Activated naive CD4-positive, alpha-beta T cell treated with anti-CD3 and anti-CD28 coated beads for 36 hours (primary cell): ENCODE measurements around the gene MREG. TPM values are rescaled to one million over a fixed set of nuclear protein-coding genes. Genes with fewer than 3 reads are reported as not detected.

Source experiments
- CTCF ChIA-PET: fragments of 350-600 bp; sonication (Branson Sonifier 250); formaldehyde crosslinking; loops from one replicate; lab custom pipeline; 2021; ENCODE audit warnings: antibody characterized with exemption; lab: Charles Lee
- DNase-seq: peaks from one replicate; pipeline ENCODE4 v3.0.0-alpha.2; 2020
- H3K27ac Mint-ChIP-seq: one replicate; pipeline ENCODE4 v1.8.0; 2021; ENCODE audit warnings: mild to moderate bottlenecking, mixed read lengths
- H3K27me3 Mint-ChIP-seq: one replicate; pipeline ENCODE4 v1.8.0; 2021; ENCODE audit warnings: low read depth, mixed read lengths
- H3K36me3 Mint-ChIP-seq: one replicate; pipeline ENCODE4 v1.8.0; 2021; ENCODE audit warnings: low read depth, mixed read lengths
- H3K4me1 Mint-ChIP-seq: one replicate; pipeline ENCODE4 v1.8.0; 2021; ENCODE audit warnings: low read depth, mixed read lengths
- H3K4me3 Mint-ChIP-seq: one replicate; pipeline ENCODE4 v1.8.0; 2021; ENCODE audit warnings: mild to moderate bottlenecking, moderate library complexity, mixed read lengths
- H3K9me3 Mint-ChIP-seq: one replicate; pipeline ENCODE4 v1.8.0; 2021; ENCODE audit warnings: mixed read lengths
- intact Hi-C: fragments of 100-400 bp; cut with micrococcal nuclease; formaldehyde crosslinking; loops from one replicate; pipeline ENCODE4 v1.15.1; 2023
- total RNA-seq, 2 experiments: library from RNA; stranded (reverse); gene quantifications; one replicate each; pipeline ENCODE4 v1.2.3, GENCODE V29; 2021

Gene MREG, protein sequence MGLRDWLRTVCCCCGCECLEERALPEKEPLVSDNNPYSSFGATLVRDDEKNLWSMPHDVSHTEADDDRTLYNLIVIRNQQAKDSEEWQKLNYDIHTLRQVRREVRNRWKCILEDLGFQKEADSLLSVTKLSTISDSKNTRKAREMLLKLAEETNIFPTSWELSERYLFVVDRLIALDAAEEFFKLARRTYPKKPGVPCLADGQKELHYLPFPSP
- total RNA-seq = 1 to 10 TPM; 3.1 to 3.9 TPM

GRCh38 chr2:216013080-216013909 is at the start of gene MREG:
MREG (minus strand) TSS chr2:216013551; CDS start chr2:216013327, 224 bp downstream.
- no peaks in the 10 kb centered on the region for H3K27me3 Mint-ChIP-seq
- peaks cover 51% of the 10 kb centered on the region for H3K4me1 Mint-ChIP-seq
- CTCF ChIA-PET = interaction anchor here (0.9 to 2.7 kb wide), 5 partner anchors 9 to 62 kb away, joined by 3 to 11 read pairs (median 5); no protein-coding TSS in a partner anchor
- peak; percentile 91 for DNase-seq
- H3K9me3 Mint-ChIP-seq = no peaks in the 10 kb centered on the region
- intact Hi-C loops = loop anchor here (1.0 to 10.0 kb wide), 4 partner anchors 63 to 1204 kb away; partner anchors contain the start of genes ATIC and BARD1
- no peak within 1 kb of the TSS for H3K27ac Mint-ChIP-seq
- peak within 1 kb of the TSS; percentile 81 for H3K4me3 Mint-ChIP-seq
- H3K36me3 Mint-ChIP-seq = no peaks in the 10 kb centered on the region

DNA sequence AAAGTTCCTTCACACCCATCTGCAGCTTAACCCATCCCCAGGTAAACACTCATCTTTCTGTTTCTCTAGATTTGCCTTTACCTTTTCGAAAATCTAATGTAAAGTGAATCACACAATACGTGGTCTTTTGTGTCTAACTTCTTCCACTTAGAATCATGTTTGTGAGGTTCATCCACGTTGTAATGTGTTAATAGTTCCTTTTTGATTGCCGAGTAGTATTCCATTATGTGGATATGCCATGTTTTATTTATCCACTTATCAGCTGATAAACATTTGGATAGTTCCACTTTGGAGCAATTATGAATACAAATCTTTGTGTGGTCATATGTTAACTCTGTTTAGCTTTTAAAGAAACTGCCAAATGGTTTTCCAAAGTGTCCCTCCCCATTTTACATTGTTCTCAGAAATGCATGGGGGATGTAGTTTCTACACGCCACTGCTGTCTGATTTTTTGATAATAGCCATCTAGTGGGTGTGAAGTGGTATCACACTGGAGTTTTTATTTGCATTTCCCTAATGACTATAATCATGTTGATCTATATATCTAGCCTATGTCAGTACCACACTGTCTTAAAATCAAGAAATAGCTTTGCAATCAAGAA is 46.0 kb upstream of the MREG start:
- no peak for DNase-seq
- intact Hi-C loops = loop anchor here (1.0 to 2.0 kb wide), 2 partner anchors 25 to 109 kb away; no protein-coding TSS in a partner anchor
- Mint-ChIP-seq H3K4me3 (no peak overlapping the region), H3K4me1 (peaks cover 24% of the 10 kb centered on the region), H3K27me3 (no peaks in the 10 kb centered on the region), H3K27ac (peak overlapping the region; percentile 10), H3K9me3 (no peaks in the 10 kb centered on the region), H3K36me3 (peaks cover 6% of the 10 kb centered on the region)
- CTCF ChIA-PET = interaction anchor here (0.6 to 3.1 kb wide), 11 partner anchors 9 to 342 kb away, joined by 3 to 19 read pairs (median 4); partner anchors contain the start of gene PECR

DNA sequence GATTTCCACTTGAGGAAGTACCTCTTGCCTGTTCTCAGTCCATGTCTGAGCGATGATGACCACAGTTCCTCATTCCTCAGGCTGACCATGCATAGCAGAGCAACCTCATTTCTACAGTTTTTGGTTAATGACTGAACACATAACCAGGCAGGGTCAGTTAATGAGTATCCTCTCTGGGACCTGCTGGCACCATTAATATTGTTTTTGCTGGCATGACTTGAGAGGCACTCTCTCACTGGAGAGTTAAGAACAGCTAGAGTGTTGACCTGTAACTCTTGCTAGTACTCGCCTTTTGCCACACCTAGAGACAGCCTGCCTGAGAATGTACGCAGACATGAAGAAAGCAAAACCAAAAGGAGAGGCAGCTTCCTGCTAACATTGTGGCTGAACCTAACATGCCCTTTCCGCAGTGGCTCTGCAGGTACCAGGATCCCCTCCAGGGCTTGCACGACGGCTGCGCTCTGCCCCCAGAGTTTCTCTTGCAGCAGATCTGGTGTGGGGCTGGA is 44.4 kb upstream of the MREG start:
- peaks cover 6% of the 10 kb centered on the region for H3K36me3 Mint-ChIP-seq
- H3K4me3 Mint-ChIP-seq = peak overlapping the region; percentile 65
- peak overlapping the region; percentile 81 for H3K27ac Mint-ChIP-seq
- peak; percentile 66 for DNase-seq
- H3K9me3 Mint-ChIP-seq = no peaks in the 10 kb centered on the region
- peaks cover 24% of the 10 kb centered on the region for H3K4me1 Mint-ChIP-seq
- CTCF ChIA-PET = interaction anchor here (1.0 to 3.1 kb wide), 8 partner anchors 11 to 57 kb away, joined by 3 to 19 read pairs (median 5); partner anchors contain the start of gene PECR
- intact Hi-C loops = loop anchor here (1.0 to 2.0 kb wide), 3 partner anchors 23 to 52 kb away; partner anchors contain the start of gene XRCC5
- no peaks in the 10 kb centered on the region for H3K27me3 Mint-ChIP-seq

DNA sequence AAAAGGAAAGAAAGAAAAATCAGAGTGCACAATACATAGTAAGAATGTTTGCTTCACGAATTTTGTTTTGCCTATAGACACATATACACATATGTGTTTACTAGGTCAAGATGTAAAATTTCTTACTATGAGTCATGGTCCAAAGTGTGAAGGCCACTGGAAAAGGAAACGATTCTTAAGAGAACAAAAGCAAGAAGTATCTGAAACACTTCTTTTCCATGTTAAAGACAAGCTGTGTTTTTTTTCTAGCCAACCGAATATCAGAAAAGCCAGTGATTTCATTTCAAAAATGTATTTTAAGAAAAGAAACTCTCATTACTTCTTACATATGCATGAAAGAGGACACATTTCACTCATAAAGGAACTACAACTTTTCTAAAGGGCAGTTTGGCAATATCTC is 43.4 kb upstream of the MREG start:
- H3K9me3 Mint-ChIP-seq = no peaks in the 10 kb centered on the region
- H3K27ac Mint-ChIP-seq = no peak overlapping the region
- H3K27me3 Mint-ChIP-seq = no peaks in the 10 kb centered on the region
- peaks cover 5% of the 10 kb centered on the region for H3K36me3 Mint-ChIP-seq
- peaks cover 24% of the 10 kb centered on the region for H3K4me1 Mint-ChIP-seq
- intact Hi-C loops = loop anchor here (1.0 kb wide), 1 partner anchor 22 kb away; no protein-coding TSS in a partner anchor
- DNase-seq = no peak
- CTCF ChIA-PET = interaction anchor here (2.7 kb wide), 1 partner anchor 23 kb away, joined by 11 read pairs; no protein-coding TSS in a partner anchor
- H3K4me3 Mint-ChIP-seq = no peak overlapping the region

DNA sequence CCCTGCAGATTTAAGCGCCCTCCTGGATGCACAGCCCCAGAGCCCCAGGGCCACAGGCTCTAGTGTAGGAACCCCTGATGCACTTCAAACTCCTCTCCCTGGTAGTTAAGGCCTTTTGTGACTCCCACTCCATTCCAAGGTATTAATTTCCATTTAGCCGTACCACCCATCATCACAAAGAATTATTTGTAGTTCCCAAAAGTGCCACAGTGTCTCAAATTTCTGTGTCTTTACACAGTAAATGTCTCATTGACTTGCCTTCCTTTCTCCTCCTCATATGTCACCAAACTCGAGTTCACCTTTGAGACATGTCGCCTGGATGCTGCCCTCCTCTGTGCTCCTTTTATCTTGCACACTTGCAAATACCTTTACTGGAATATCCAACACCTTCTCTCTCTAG is 42.3 kb upstream of the MREG start:
- H3K9me3 Mint-ChIP-seq = no peaks in the 10 kb centered on the region
- H3K27me3 Mint-ChIP-seq = no peaks in the 10 kb centered on the region
- intact Hi-C loops = no loop called here
- H3K4me1 Mint-ChIP-seq = peaks cover 24% of the 10 kb centered on the region
- H3K36me3 Mint-ChIP-seq = peaks cover 5% of the 10 kb centered on the region
- H3K4me3 Mint-ChIP-seq = no peak overlapping the region
- no peak for DNase-seq
- peak overlapping the region; percentile 37 for H3K27ac Mint-ChIP-seq
- CTCF ChIA-PET = interaction anchor here (2.7 kb wide), 1 partner anchor 22 kb away, joined by 11 read pairs; no protein-coding TSS in a partner anchor

GRCh38 chr2:216052420-216052819 is 39.1 kb upstream of the MREG start:
- peaks cover 7% of the 10 kb centered on the region for H3K4me1 Mint-ChIP-seq
- peaks cover 1% of the 10 kb centered on the region for H3K36me3 Mint-ChIP-seq
- H3K27ac Mint-ChIP-seq = no peak overlapping the region
- H3K4me3 Mint-ChIP-seq = no peak overlapping the region
- H3K9me3 Mint-ChIP-seq = no peaks in the 10 kb centered on the region
- CTCF ChIA-PET = interaction anchor here (2.0 kb wide), 1 partner anchor 18 kb away, joined by 7 read pairs; no protein-coding TSS in a partner anchor
- H3K27me3 Mint-ChIP-seq = no peaks in the 10 kb centered on the region
- intact Hi-C loops = no loop called here
- DNase-seq = no peak

- no peaks in the 10 kb centered on the region for H3K27me3 Mint-ChIP-seq
- no peak overlapping the region for H3K4me3 Mint-ChIP-seq
- DNase-seq = no peak
- H3K9me3 Mint-ChIP-seq = no peaks in the 10 kb centered on the region
- H3K4me1 Mint-ChIP-seq = no peaks in the 10 kb centered on the region
- no peak overlapping the region for H3K27ac Mint-ChIP-seq
- intact Hi-C loops = no loop called here
- H3K36me3 Mint-ChIP-seq = peaks cover 1% of the 10 kb centered on the region
- CTCF ChIA-PET = interaction anchor here (0.6 to 2.0 kb wide), 3 partner anchors 17 to 37 kb away, joined by 3 to 7 read pairs (median 3); no protein-coding TSS in a partner anchor
Measured at GRCh38 chr2:216051350-216051749, 38.0 kb upstream of the MREG start.

DNA sequence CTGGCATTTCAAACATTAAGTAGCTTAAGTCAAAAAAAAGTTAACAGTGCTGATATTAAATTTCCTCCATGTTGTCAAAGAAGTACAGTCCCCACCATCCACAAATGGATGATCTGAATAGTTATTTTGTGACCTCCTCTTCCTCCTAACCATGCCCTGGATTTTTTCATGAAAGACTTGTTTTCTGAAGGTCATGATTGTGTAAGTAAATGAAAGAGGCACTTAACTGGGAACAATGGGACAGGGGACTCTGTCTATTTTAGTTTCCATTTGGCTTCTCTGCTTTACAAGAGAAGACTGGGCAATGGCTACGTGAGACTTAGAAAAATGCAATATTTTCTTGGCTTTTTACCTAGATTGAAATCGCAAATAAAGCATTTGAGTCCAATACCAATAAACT is 36.1 kb upstream of the MREG start:
- H3K9me3 Mint-ChIP-seq = no peaks in the 10 kb centered on the region
- H3K27ac Mint-ChIP-seq = no peak overlapping the region
- intact Hi-C loops = no loop called here
- H3K36me3 Mint-ChIP-seq = peaks cover 1% of the 10 kb centered on the region
- DNase-seq = no peak
- no peak overlapping the region for H3K4me3 Mint-ChIP-seq
- no peaks in the 10 kb centered on the region for H3K27me3 Mint-ChIP-seq
- H3K4me1 Mint-ChIP-seq = peaks cover 6% of the 10 kb centered on the region
- CTCF ChIA-PET = interaction anchor here (2.7 kb wide), 1 partner anchor 15 kb away, joined by 17 read pairs; no protein-coding TSS in a partner anchor

DNA sequence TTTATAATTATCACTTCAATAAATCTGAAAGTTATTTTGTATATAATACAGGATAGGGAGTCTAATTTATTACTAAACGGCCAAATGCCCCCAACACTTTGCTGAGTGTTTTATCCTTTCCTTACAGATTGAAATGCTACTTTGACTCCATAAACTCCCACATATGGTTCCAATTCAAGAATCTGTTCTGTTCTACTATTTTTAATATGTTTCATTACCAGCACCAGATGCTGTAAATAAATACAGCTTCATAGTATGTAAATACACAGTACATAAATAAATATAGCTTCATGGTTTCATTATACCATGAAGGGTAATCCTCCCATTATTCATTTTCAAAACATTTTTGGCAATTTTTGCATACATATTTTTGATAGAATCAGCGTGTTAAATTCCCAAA is 34.0 kb upstream of the MREG start:
- Mint-ChIP-seq H3K27ac (no peak overlapping the region), H3K9me3 (no peaks in the 10 kb centered on the region), H3K36me3 (peaks cover 6% of the 10 kb centered on the region), H3K4me1 (peaks cover 6% of the 10 kb centered on the region), H3K4me3 (no peak overlapping the region), H3K27me3 (no peaks in the 10 kb centered on the region)
- no peak for DNase-seq
- intact Hi-C loops = no loop called here
- CTCF ChIA-PET = interaction anchor here (1.1 to 2.7 kb wide), 2 partner anchors 13 to 24 kb away, joined by 4 to 17 read pairs; no protein-coding TSS in a partner anchor

DNA sequence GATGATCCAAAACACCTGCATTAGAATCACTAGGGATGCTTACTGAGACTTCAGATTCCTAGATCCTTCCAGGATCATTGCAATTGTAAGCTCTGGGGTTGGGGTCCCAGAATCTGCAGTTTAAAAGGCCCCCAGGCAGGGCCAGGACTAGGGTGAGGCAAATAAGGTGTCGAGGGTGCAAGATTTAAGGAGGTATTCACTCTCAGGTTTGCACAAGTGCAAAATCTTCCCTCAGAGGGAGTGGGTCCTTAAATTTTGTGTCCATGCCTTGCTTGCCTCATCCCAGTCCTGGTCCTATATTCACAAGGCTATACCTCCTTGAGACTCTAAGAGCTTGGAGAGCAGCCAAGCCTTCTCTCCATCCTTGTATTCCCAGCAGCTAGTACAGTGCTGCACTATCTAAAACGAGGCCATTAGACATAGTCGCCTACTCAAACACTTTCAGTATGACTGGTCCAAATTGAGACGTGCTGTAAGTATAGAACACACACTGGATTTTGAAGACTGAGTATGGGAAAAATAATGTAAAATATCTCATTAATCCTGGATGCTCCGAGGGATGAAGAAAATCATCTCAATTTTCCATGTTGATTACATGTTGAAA is 31.6 kb upstream of the MREG start:
- Mint-ChIP-seq H3K27me3 (no peaks in the 10 kb centered on the region), H3K4me1 (peaks cover 6% of the 10 kb centered on the region), H3K9me3 (no peaks in the 10 kb centered on the region), H3K4me3 (no peak overlapping the region), H3K27ac (no peak overlapping the region), H3K36me3 (peaks cover 6% of the 10 kb centered on the region)
- intact Hi-C loops = no loop called here
- CTCF ChIA-PET = interaction anchor here (0.8 to 3.5 kb wide), 5 partner anchors 11 to 70 kb away, joined by 3 to 15 read pairs (median 5); no protein-coding TSS in a partner anchor
- no peak for DNase-seq

DNA sequence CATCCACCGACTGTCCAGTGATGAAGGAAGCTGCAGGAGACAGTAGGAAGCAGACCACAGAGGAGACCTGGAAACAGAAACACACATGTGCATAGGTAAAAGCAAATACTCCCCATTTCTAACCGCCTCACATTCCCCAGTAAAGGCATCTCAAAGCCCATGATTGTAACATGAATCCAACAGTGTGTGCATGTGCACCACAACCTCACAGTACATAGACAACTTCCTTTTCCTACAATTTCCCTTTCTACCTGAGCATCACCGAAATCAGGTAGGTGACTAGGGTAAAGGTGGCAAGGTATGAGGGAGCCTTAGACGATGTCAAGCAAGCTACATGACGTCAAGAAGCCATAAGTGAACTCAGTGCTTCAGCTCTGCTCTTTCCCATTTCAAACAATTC is 30.6 kb upstream of the MREG start:
- Mint-ChIP-seq H3K27me3 (no peaks in the 10 kb centered on the region), H3K36me3 (peaks cover 6% of the 10 kb centered on the region), H3K4me1 (peaks cover 6% of the 10 kb centered on the region), H3K4me3 (no peak overlapping the region), H3K9me3 (no peaks in the 10 kb centered on the region), H3K27ac (no peak overlapping the region)
- CTCF ChIA-PET = interaction anchor here (0.6 to 3.5 kb wide), 5 partner anchors 10 to 71 kb away, joined by 3 to 15 read pairs (median 5); no protein-coding TSS in a partner anchor
- no peak for DNase-seq
- intact Hi-C loops = no loop called here
